Hepatocyte (in vitro differentiated cells): ENCODE data around the gene CHRNA4. TPM values are rescaled to one million over a fixed set of nuclear protein-coding genes. Genes with fewer than 3 reads are reported as not detected.

Experiments used
- DNase-seq: peaks from one replicate; pipeline ENCODE4 v3.0.0-alpha.2; 2016; ENCODE audit warnings: low spot score
- H2AFZ ChIP-seq: fragments of 200-600 bp; sonication (generic); 2 replicates; pipeline ENCODE4 v1.6.0; 2016; ENCODE audit warnings: antibody characterized with exemption, mild to moderate bottlenecking
- H3K27ac ChIP-seq: fragments of 200-600 bp; sonication (generic); 2 replicates; pipeline ENCODE4 v1.5.1; 2016; ENCODE audit warnings: mild to moderate bottlenecking
- H3K27me3 ChIP-seq: fragments of 200-600 bp; sonication (generic); 2 replicates; pipeline ENCODE4 v1.6.1; 2016
- H3K36me3 ChIP-seq: fragments of 200-600 bp; sonication (generic); replicated peaks from 2 replicates; pipeline ENCODE4 v1.5.1; 2016; ENCODE audit warnings: low read depth; ENCODE audit not compliant: insufficient read depth
- H3K4me1 ChIP-seq: fragments of 200-600 bp; sonication (generic); 2 replicates; pipeline ENCODE4 v1.5.1; 2016; ENCODE audit warnings: mild to moderate bottlenecking, moderate library complexity; ENCODE audit not compliant: insufficient read depth
- H3K4me2 ChIP-seq: fragments of 200-600 bp; sonication (generic); 2 replicates; pipeline ENCODE4 v1.6.0; 2016
- H3K4me3 ChIP-seq: fragments of 200-600 bp; sonication (generic); 2 replicates; pipeline ENCODE4 v1.5.1; 2016; ENCODE audit warnings: mild to moderate bottlenecking
- H3K79me2 ChIP-seq: fragments of 200-600 bp; sonication (generic); 2 replicates; pipeline ENCODE4 v1.6.0; 2017; ENCODE audit warnings: mild to moderate bottlenecking
- H3K9me2 ChIP-seq: fragments of 200-600 bp; sonication (generic); replicated peaks from 2 replicates; pipeline ENCODE4 v1.6.0; 2017; ENCODE audit warnings: mild to moderate bottlenecking; ENCODE audit not compliant: insufficient read depth
- H3K9me3 ChIP-seq: fragments of 200-600 bp; sonication (generic); 2 replicates; pipeline ENCODE4 v1.5.1; 2016; ENCODE audit warnings: low read depth, mild to moderate bottlenecking
- H4K20me1 ChIP-seq: fragments of 200-600 bp; sonication (generic); 2 replicates; pipeline ENCODE4 v1.6.0; 2016; ENCODE audit warnings: mild to moderate bottlenecking; ENCODE audit not compliant: insufficient read depth, poor library complexity, severe bottlenecking
- CTCF ChIP-seq: fragments of 200-600 bp; sonication (generic); IDR thresholded peaks from 2 replicates; pipeline ENCODE4 v1.5.1; 2016; ENCODE audit warnings: antibody characterized with exemption, mild to moderate bottlenecking; ENCODE audit not compliant: poor library complexity
- EZH2 ChIP-seq: fragments of 200-600 bp; sonication (generic); IDR thresholded peaks from 2 replicates; pipeline ENCODE4 v1.6.1; 2016; ENCODE audit warnings: antibody characterized with exemption, mild to moderate bottlenecking, borderline replicate concordance
- EZH2phosphoT487 ChIP-seq: fragments of 200-600 bp; sonication (generic); IDR thresholded peaks from one replicate; pipeline ENCODE4 v1.6.1; 2018; ENCODE audit warnings: antibody characterized with exemption, mild to moderate bottlenecking, low read depth, moderate library complexity; ENCODE audit not compliant: unreplicated experiment, severe bottlenecking
- WGBS: methylation state at CpG from one replicate; pipeline ENCODE4 v1.1.6; 2016; ENCODE audit warnings: low lambda C conversion rate; ENCODE audit errors: missing lambda C conversion rate; 5-methylcytosine and 5-hydroxymethylcytosine counted together
- polyA plus RNA-seq: library from polyadenylated mRNA; unstranded; fragments of >200 nt; fragmentation: Nextera tagmentation; extraction: Ambion mirVana; gene quantifications from 2 replicates; pipeline ENCODE4 v1.2.1, GENCODE V29; 2016
- total RNA-seq: library from RNA; depleted of rRNA; stranded (reverse); fragments of >200 nt; gene quantifications from 2 replicates; pipeline ENCODE4 v1.2.3, GENCODE V29; 2014

The CHRNA4 gene
- total and polyA plus RNA-seq, 2 experiments from 2014 or later: 0.25 TPM; not detected in 1

- DNase-seq: no peak
- H3K4me3 ChIP-seq: no peak overlapping the region
- H4K20me1 ChIP-seq: no peaks in the 10 kb centered on the region
- 71% methylated on average over 16 of the region's 16 CpGs for WGBS
- H3K27ac ChIP-seq: no peak overlapping the region
- no peak overlapping the region for H3K4me2 ChIP-seq
- no peaks in the 10 kb centered on the region for H3K4me1 ChIP-seq
- no peak overlapping the region for H2AFZ ChIP-seq
- H3K9me2 ChIP-seq: no peaks in the 10 kb centered on the region
- no peaks in the 10 kb centered on the region for H3K79me2 ChIP-seq
- no peaks in the 10 kb centered on the region for H3K36me3 ChIP-seq
- H3K9me3 ChIP-seq: no peaks in the 10 kb centered on the region
- TF ChIP-seq CTCF (no peak), EZH2 (no peak), EZH2phosphoT487 (no peak)
- H3K27me3 ChIP-seq: peaks cover 31% of the 10 kb centered on the region
Measured at GRCh38 chr20:63362436-63363009, 1.4 kb upstream of the CHRNA4 start.

DNA sequence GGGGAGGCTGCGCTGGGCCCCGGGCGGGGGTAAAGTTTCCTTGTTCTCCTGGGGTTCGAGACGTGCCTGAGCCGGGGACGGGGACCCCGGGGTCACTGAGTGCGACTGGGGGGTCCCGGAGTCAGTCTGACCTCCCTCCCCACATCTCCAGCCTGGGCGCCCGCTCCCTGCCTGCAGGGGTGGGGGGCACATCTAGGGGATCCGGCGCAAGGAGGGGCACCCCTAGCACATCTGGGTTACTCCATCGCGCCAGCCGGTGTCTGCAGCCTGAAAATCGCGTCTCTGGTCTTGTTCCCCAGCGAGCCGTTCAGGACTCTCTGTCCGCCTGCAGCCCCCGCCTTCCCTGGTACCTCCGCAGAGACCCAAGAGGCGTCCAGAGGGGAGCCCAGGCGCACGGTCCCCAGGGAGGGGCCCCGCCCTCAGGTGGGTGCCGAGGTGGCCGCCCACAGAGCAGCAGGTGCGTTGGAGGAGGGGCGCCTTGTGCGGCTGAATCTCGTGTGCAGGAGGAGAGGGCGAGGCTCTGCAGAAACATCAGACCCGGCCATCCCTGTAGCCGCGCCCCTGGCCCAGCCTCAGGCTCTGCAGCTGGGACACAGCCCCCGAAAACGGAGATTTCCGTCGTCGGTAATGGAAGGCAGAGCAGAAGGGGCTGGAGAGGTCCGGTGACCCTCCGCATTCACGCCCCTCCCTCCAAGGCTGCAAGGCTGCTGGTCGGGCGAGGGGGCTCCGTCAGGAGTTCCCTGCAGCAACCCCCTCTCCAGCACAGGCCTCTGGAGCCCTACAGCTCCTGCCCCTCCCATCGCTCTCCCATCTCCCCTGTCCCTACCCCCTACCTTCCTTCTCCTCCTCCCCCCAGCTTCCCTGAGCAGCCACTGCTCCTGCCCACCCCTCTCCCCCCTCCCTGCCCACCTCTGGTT, 628 bp upstream of the CHRNA4 start:
- Histone ChIP-seq H2AFZ (no peak overlapping the region), H3K79me2 (no peaks in the 10 kb centered on the region), H4K20me1 (no peaks in the 10 kb centered on the region), H3K4me3 (no peak overlapping the region), H3K4me1 (no peaks in the 10 kb centered on the region), H3K4me2 (no peak overlapping the region), H3K9me3 (no peaks in the 10 kb centered on the region), H3K9me2 (no peaks in the 10 kb centered on the region), H3K27ac (no peak overlapping the region), H3K27me3 (peaks cover 31% of the 10 kb centered on the region), H3K36me3 (no peaks in the 10 kb centered on the region)
- DNase-seq: no peak
- TF ChIP-seq CTCF (no peak), EZH2 (no peak), EZH2phosphoT487 (no peak)
- WGBS: 18% methylated on average over 26 of the region's 50 CpGs

DNA sequence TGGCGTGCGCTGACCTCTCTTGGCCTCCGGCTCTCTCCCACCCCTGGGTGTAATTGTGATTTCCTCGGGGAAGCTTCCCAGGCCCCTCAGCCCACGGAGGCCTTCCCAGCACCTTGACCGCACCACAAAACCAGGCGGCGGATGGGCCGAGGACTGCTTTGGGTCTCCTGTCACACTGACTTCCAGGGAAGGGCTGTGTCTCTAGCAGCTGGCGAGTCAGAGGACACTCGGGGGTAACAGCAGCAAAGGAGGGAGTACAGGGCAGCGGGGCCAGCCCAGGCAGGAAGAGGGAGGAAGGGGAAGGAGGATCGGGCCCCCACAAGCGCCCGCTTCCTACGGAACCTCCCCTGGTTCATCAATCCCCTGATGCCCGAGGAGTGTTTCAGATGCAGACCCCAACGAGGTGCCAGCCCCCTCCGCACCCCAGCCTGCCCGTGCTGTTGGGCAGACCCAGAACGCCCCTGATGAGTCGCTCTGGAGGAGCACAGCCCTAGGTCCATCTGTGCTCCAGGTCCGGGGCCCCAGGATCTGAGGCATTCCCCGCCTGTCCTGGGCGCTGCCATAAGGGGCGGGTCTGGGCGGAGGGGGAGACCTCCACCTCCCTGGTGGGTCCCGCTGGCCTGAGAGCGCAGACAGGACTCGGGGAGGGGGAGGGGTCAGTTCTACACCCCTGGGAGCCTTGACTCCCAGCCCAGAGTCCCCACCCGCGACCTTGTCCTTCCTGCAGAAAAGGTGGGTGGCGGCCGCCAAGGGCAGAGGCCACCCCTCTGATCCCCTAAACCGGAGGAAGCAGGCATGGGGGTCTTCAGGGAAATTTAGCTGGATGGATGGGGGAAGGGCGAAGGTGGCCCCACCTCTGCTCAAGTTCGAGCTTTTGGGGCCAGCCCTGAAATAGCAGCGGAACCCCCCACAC, 956 bp downstream of the CHRNA4 start:
- no peak overlapping the region for H3K27ac ChIP-seq
- no peaks in the 10 kb centered on the region for H3K4me1 ChIP-seq
- peaks cover 31% of the 10 kb centered on the region for H3K27me3 ChIP-seq
- DNase-seq: no peak
- peak overlapping the region; percentile 73 for H3K4me2 ChIP-seq
- H2AFZ ChIP-seq: no peak overlapping the region
- no peak overlapping the region for H3K4me3 ChIP-seq
- H3K36me3 ChIP-seq: no peaks in the 10 kb centered on the region
- TF ChIP-seq CTCF (no peak), EZH2 (peak; percentile 52)
- no peaks in the 10 kb centered on the region for H3K9me3 ChIP-seq
- no peaks in the 10 kb centered on the region for H3K9me2 ChIP-seq
- whole genome bisulfite sequencing: 62% methylated on average over 30 of the region's 38 CpGs
- no peaks in the 10 kb centered on the region for H3K79me2 ChIP-seq
- no peaks in the 10 kb centered on the region for H4K20me1 ChIP-seq
